Mesenchymal stem cell (in vitro differentiated cells and primary cell): ENCODE results near the gene TEDC2.

Source experiments
- DNase-seq: peaks from one replicate; pipeline ENCODE4 v3.0.0-alpha.2; 2013
- H2AFZ ChIP-seq: one replicate; pipeline ENCODE4 v1.6.1; 2013; ENCODE audit warnings: low read depth, mild to moderate bottlenecking, control low read depth, inconsistent platforms, low read length, moderate library complexity
- H2AK5ac ChIP-seq: 2 replicates; pipeline ENCODE4 v1.6.1; 2013; ENCODE audit warnings: low read length, moderate library complexity, mild to moderate bottlenecking, inconsistent platforms; ENCODE audit not compliant: severe bottlenecking
- H2BK120ac ChIP-seq: one replicate; pipeline ENCODE4 v1.6.1; 2013; ENCODE audit warnings: low read depth, mild to moderate bottlenecking, inconsistent platforms, low read length, moderate library complexity
- H2BK12ac ChIP-seq, 2 experiments: one replicate each; pipeline ENCODE4 v1.6.1; 2013; ENCODE audit warnings: inconsistent platforms in 2 of 2, low read length in 2 of 2, mild to moderate bottlenecking in 2 of 2, moderate library complexity in 2 of 2, control low read depth in 1 of 2
- H2BK15ac ChIP-seq: one replicate; pipeline ENCODE4 v1.6.1; 2013; ENCODE audit warnings: mild to moderate bottlenecking, low read depth, inconsistent platforms; ENCODE audit not compliant: poor library complexity, severe bottlenecking
- H2BK5ac ChIP-seq: 2 replicates; pipeline ENCODE4 v1.6.1; 2013; ENCODE audit warnings: low read depth, mild to moderate bottlenecking, low read length, control low read depth, inconsistent platforms; ENCODE audit not compliant: poor library complexity, severe bottlenecking
- H3K14ac ChIP-seq, 2 experiments: one replicate each; pipeline ENCODE4 v1.6.1; 2013; ENCODE audit warnings: inconsistent platforms in 2 of 2, low read length in 2 of 2, control low read depth in 1 of 2, mild to moderate bottlenecking in 1 of 2, moderate library complexity in 1 of 2
- H3K18ac ChIP-seq, 2 experiments: one replicate each; pipeline ENCODE4 v1.6.1; 2013; ENCODE audit warnings: inconsistent platforms in 2 of 2, low read length in 2 of 2, control low read depth in 1 of 2, low read depth in 1 of 2, mild to moderate bottlenecking in 1 of 2
- H3K23ac ChIP-seq, 2 experiments: one replicate each; pipeline ENCODE4 v1.6.1; 2013; ENCODE audit warnings: inconsistent platforms in 2 of 2, low read length in 2 of 2, mild to moderate bottlenecking in 2 of 2, moderate library complexity in 2 of 2, control low read depth in 1 of 2
- H3K27ac ChIP-seq: 2 replicates; pipeline ENCODE4 v1.5.1; 2013; ENCODE audit warnings: mild to moderate bottlenecking, moderate library complexity, low read length, control low read depth, inconsistent platforms; ENCODE audit not compliant: poor library complexity, severe bottlenecking
- H3K27me3 ChIP-seq, 2 experiments: 2 replicates each; pipeline versions ENCODE4 v1.6.1 to v1.7.0; 2013; ENCODE audit warnings: low read length in 2 of 2, mild to moderate bottlenecking in 2 of 2, moderate library complexity in 2 of 2, control low read depth in 1 of 2, inconsistent platforms in 1 of 2; ENCODE audit not compliant: control insufficient read depth in 1 of 2, insufficient read depth in 1 of 2
- H3K36me3 ChIP-seq, 2 experiments: 2 replicates each; pipeline versions ENCODE4 v1.6.1 to v1.7.0; 2013; ENCODE audit warnings: low read length in 2 of 2, control low read depth in 1 of 2, inconsistent platforms in 1 of 2, low read depth in 1 of 2, mild to moderate bottlenecking in 1 of 2; ENCODE audit not compliant: insufficient read depth in 2 of 2, control insufficient read depth in 1 of 2
- H3K4ac ChIP-seq, 2 experiments: one replicate each; pipeline ENCODE4 v1.6.1; 2013; ENCODE audit warnings: inconsistent platforms in 2 of 2, low read length in 2 of 2, mild to moderate bottlenecking in 2 of 2, moderate library complexity in 2 of 2, control low read depth in 1 of 2, low read depth in 1 of 2
- H3K4me1 ChIP-seq: 2 replicates; pipeline ENCODE4 v1.6.1; 2013; ENCODE audit warnings: low read depth, low read length, control low read depth; ENCODE audit not compliant: control insufficient read depth, insufficient read depth
- H3K4me2 ChIP-seq: 2 replicates; pipeline ENCODE4 v1.6.1; 2013; ENCODE audit warnings: low read length, mild to moderate bottlenecking, inconsistent platforms; ENCODE audit not compliant: poor library complexity, severe bottlenecking
- H3K4me3 ChIP-seq, 2 experiments: 2 replicates each; pipeline versions ENCODE4 v1.5.1 to v1.7.0; 2013; ENCODE audit warnings: low read length in 2 of 2, mild to moderate bottlenecking in 2 of 2, control low read depth in 1 of 2, low read depth in 1 of 2; ENCODE audit not compliant: insufficient read depth in 1 of 2
- H3K79me1 ChIP-seq: replicated peaks from 2 replicates; pipeline ENCODE4 v1.6.1; 2013; ENCODE audit warnings: mild to moderate bottlenecking, control low read depth, low read length, inconsistent platforms; ENCODE audit not compliant: poor library complexity, severe bottlenecking
- H3K9ac ChIP-seq: 2 replicates; pipeline ENCODE4 v1.7.0; 2013; ENCODE audit warnings: mild to moderate bottlenecking, low read length, moderate library complexity
- H3K9me3 ChIP-seq: 2 replicates; pipeline ENCODE4 v1.7.0; 2013; ENCODE audit warnings: mild to moderate bottlenecking, low read length; ENCODE audit not compliant: control insufficient read depth
- H4K8ac ChIP-seq: one replicate; pipeline ENCODE4 v1.6.1; 2013; ENCODE audit warnings: inconsistent platforms, mild to moderate bottlenecking, low read length, moderate library complexity
- H4K91ac ChIP-seq: one replicate; pipeline ENCODE4 v1.6.1; 2013; ENCODE audit warnings: mild to moderate bottlenecking, low read length, inconsistent platforms
- WGBS: methylation state at CpG from one replicate; pipeline ENCODE4 v1.1.7; 2013; ENCODE audit warnings: mixed read lengths; 5-methylcytosine and 5-hydroxymethylcytosine counted together

TEDC2 gene

DNA sequence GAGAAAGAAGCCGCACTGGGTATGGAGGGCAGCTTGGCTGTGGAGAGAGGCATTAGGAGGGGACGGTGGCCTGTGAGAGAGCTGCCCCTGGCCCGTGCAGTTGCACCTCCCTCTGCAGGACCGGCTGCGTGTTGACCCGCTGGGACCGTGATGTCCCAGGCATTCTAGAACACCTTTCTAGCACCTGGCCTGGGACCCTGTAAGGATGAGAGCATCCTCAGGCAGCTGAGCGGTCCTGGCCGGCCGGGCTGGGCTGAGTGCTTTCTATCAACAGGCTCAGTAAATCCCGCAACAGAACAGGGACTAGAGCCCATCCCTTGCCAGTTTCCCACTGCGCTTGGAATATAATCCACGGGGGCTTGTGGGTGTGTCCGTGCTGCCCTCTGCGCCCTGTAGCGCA is 29.7 kb downstream of the TEDC2 start:
- Histone ChIP-seq H3K4me2 (no peak overlapping the region), H3K4me1 (peaks cover 27% of the 10 kb centered on the region), H3K27me3 (no peaks in the 10 kb centered on the region), H4K91ac (no peak overlapping the region), H3K18ac (no peak overlapping the region), H3K4me3 (no peak overlapping the region), H3K9me3 (no peaks in the 10 kb centered on the region), H2BK120ac (no peak overlapping the region), H3K4ac (no peak overlapping the region), H2BK5ac (no peak overlapping the region), H3K36me3 (peaks cover 3 to 26% of the 10 kb centered on the region in 2 experiments), H3K23ac (no peak overlapping the region), H3K9ac (no peak overlapping the region), H3K79me1 (peaks cover 40% of the 10 kb centered on the region), H2AK5ac (no peak overlapping the region), H3K27ac (no peak overlapping the region), H4K8ac (no peak overlapping the region), H2BK12ac (no peak overlapping the region), H2AFZ (no peak overlapping the region), H3K14ac (no peak overlapping the region), H2BK15ac (no peak overlapping the region)
- WGBS: 93% methylated on average over 16 of the region's 16 CpGs
- no peak for DNase-seq

DNA sequence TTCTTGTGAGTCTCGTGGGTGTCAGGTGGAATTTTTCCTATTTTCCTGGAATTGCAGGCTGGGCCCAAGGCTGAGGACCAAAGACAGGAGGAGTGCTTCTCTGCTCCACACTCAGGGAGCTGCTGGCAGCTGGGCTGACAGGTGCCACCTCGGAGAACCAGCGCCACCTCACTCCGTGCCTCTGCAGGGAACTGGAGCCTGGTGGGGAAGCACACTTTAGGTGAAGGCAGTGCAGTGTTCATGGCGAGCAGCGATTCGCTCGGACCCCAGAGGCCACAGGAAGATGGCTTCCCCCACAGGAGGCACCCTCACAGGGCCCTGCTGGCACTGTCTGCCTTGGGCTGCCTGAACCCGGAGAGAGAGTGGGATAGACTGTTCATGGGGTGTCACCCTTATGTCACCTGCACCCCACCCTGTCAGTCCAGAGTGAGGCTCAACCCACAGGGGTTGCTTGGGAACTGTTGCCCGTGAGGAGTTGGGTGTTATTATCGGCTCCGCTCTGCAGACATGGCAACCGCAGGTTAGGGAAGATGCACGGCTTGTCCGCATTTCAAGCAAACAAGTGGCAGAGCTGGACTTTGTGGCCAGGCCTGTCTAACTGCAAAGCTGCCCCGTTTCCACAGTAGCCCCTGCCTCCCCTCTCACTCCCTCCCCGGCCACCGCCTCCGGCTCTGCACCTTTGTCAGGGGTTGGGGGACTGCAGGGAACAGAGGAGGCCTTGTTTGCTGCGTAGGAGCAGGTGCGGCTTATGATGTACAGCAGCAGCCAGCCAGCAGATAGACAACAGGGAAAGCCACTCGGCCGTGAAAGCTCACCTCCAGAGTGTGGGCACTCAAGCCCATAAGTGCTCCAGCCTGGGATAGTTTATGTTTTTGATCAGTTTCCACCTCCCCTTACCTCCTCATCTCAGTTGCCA is 30.5 kb downstream of the TEDC2 start:
- Histone ChIP-seq H4K8ac (no peak overlapping the region), H2BK12ac (no peak overlapping the region), H3K23ac (no peak overlapping the region), H3K79me1 (peaks cover 37% of the 10 kb centered on the region), H3K4me1 (peaks cover 27% of the 10 kb centered on the region), H3K4me3 (no peak overlapping the region), H3K36me3 (peaks cover 3 to 26% of the 10 kb centered on the region in 2 experiments), H2BK120ac (no peak overlapping the region), H3K4me2 (no peak overlapping the region), H4K91ac (no peak overlapping the region), H3K14ac (no peak overlapping the region), H2AK5ac (no peak overlapping the region), H3K27ac (no peak overlapping the region), H3K18ac (no peak overlapping the region), H3K27me3 (no peaks in the 10 kb centered on the region), H3K9ac (no peak overlapping the region), H3K4ac (no peak overlapping the region), H2BK15ac (no peak overlapping the region), H3K9me3 (no peaks in the 10 kb centered on the region), H2BK5ac (no peak overlapping the region), H2AFZ (no peak overlapping the region)
- 95% methylated on average over 16 of the region's 23 CpGs for WGBS
- no peak for DNase-seq

DNA sequence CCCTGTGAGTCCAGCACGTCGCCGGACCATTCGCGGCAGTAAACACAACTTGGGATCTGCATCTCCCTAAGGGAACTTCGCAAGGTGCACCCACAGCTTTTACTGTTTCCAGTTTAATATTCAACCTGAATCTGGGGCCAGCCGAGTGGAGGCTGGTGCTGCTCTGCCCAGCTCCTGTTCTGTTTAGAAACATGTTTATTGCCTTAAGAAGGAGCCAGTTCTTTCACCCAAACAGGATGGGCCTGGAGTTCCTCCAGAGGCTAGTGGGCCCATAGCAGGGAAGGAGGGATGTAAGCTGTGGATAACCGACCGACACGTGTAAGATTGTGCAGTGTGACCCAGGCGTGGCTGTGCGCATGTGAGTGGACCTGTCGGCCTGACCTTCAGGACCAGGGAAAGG is 32.4 kb downstream of the TEDC2 start:
- Histone ChIP-seq H3K4me1 (peaks cover 17% of the 10 kb centered on the region), H2BK15ac (no peak overlapping the region), H3K36me3 (peaks cover 16 to 33% of the 10 kb centered on the region in 2 experiments), H3K9ac (no peak overlapping the region), H3K9me3 (no peaks in the 10 kb centered on the region), H2BK120ac (no peak overlapping the region), H2AK5ac (no peak overlapping the region), H3K27me3 (no peaks in the 10 kb centered on the region), H3K4me2 (no peak overlapping the region), H3K14ac (no peak overlapping the region), H4K91ac (no peak overlapping the region), H2BK12ac (no peak overlapping the region), H3K4me3 (no peak overlapping the region), H3K79me1 (peaks cover 21% of the 10 kb centered on the region), H4K8ac (no peak overlapping the region), H3K23ac (no peak overlapping the region), H3K18ac (no peak overlapping the region), H3K27ac (no peak overlapping the region), H3K4ac (no peak overlapping the region), H2AFZ (no peak overlapping the region), H2BK5ac (no peak overlapping the region)
- WGBS: 93% methylated on average over 13 of the region's 13 CpGs
- DNase-seq: no peak

DNA sequence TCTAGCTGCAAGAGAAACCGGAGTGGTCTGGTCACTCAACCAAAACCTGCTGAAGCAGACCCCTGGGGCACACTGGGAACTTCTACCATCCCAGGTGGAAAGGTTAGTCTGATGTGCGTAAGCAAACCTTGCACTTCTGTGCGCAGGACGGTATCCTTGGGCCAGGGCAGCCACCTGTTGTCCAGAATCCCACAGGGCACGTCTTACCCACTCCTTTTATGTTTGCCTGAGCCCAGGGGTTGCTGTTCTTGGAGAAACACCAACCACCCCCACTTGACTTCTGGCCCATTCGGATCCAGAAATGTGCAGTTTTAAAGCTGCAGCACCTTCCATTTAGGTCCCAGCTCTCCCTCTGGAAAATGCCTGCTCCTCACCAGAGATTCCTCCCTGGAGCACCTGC is 33.7 kb downstream of the TEDC2 start:
- H3K18ac ChIP-seq: no peak overlapping the region
- 87% methylated on average over 6 of the region's 6 CpGs for WGBS
- no peak overlapping the region for H2AK5ac ChIP-seq
- no peak overlapping the region for H3K4ac ChIP-seq
- no peaks in the 10 kb centered on the region for H3K9me3 ChIP-seq
- no peak overlapping the region for H3K27ac ChIP-seq
- no peak overlapping the region for H3K4me2 ChIP-seq
- peaks cover 18% of the 10 kb centered on the region for H3K79me1 ChIP-seq
- H2BK120ac ChIP-seq: no peak overlapping the region
- no peak overlapping the region for H2BK15ac ChIP-seq
- DNase-seq: no peak
- no peaks in the 10 kb centered on the region for H3K27me3 ChIP-seq
- H2BK5ac ChIP-seq: no peak overlapping the region
- H4K91ac ChIP-seq: no peak overlapping the region
- no peak overlapping the region for H3K14ac ChIP-seq
- H3K4me3 ChIP-seq: no peak overlapping the region
- peaks cover 12% of the 10 kb centered on the region for H3K4me1 ChIP-seq
- no peak overlapping the region for H4K8ac ChIP-seq
- H3K23ac ChIP-seq: no peak overlapping the region
- no peak overlapping the region for H3K9ac ChIP-seq
- no peak overlapping the region for H2AFZ ChIP-seq
- no peak overlapping the region for H2BK12ac ChIP-seq
- H3K36me3 ChIP-seq: peaks cover 22 to 45% of the 10 kb centered on the region in 2 experiments
